ENCODE measurements around the gene NALCN.

DNA sequence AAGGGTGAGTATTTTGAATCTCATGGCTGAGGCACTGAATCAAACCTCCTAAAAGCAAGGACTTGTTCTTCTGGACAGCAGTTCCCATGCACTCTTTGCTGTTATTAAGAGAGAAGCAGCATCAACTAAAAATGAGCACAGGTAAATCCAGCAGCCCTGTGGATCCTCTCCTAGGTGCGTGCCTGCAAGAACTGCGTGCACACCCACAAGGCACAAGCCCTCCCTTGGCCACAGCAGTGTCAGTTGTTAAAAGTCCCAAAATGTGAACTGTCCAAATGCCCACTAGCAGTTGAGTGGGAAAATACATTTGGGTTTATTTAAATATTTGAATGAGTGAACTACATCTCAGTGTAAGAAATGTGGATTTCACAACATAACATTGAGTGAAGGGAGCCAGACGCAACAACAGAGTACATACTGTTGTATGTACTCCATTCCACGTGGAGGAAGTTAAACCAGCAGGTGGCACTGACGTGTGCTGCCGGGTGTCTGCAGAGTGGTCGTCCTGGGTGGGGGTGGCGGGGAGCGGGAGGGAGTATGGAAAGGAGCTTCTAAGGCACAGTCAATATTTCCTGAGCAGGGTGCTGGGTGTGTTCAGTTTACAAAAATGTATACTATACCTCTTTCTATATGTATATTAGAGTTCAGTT, 266.4 kb downstream of the NALCN start:
- TF ChIP-seq, protein P1, sequence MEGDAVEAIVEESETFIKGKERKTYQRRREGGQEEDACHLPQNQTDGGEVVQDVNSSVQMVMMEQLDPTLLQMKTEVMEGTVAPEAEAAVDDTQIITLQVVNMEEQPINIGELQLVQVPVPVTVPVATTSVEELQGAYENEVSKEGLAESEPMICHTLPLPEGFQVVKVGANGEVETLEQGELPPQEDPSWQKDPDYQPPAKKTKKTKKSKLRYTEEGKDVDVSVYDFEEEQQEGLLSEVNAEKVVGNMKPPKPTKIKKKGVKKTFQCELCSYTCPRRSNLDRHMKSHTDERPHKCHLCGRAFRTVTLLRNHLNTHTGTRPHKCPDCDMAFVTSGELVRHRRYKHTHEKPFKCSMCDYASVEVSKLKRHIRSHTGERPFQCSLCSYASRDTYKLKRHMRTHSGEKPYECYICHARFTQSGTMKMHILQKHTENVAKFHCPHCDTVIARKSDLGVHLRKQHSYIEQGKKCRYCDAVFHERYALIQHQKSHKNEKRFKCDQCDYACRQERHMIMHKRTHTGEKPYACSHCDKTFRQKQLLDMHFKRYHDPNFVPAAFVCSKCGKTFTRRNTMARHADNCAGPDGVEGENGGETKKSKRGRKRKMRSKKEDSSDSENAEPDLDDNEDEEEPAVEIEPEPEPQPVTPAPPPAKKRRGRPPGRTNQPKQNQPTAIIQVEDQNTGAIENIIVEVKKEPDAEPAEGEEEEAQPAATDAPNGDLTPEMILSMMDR (IDR thresholded peaks at IDR 0.05; ENCODE audit: insufficient read depth, low read length, poor library complexity, severe bottlenecking): no peak
- no peak for TF ChIP-seq EZH2phosphoT487 (conservative IDR thresholded peaks at IDR 0.05; ENCODE audit: low read length)

All from SU-DHL-6 (cell line).